OCI-LY1 (cell line): ENCODE results near the gene SCYL2.
"Not testable (repeated sequence)": the region's sequence is repeated elsewhere in the genome, so short reads cannot be mapped to it uniquely, and the experiment has no call there.

Experiments used
- H2AFZ ChIP-seq: fragments of 200-600 bp; sonication (generic), shearing (Covaris generic); 2 replicates; pipeline ENCODE4 v1.6.0; 2014; ENCODE audit warnings: antibody characterized with exemption, mild to moderate bottlenecking, low read length
- H3F3A ChIP-seq: fragments of 200-600 bp; sonication (generic), shearing (Covaris generic); 2 replicates; pipeline ENCODE4 v1.6.0; 2014; ENCODE audit warnings: mild to moderate bottlenecking, antibody characterized with exemption, low read length, moderate library complexity; ENCODE audit not compliant: insufficient read depth
- H3K27ac ChIP-seq: fragments of 200-600 bp; sonication (generic); 2 replicates; pipeline ENCODE4 v1.5.1; 2014; ENCODE audit warnings: low read length, mixed run types, mild to moderate bottlenecking, low read depth; ENCODE audit not compliant: poor library complexity, severe bottlenecking
- H3K27me3 ChIP-seq: fragments of 200-600 bp; sonication (generic); 2 replicates; pipeline ENCODE4 v1.6.0; 2014; ENCODE audit warnings: antibody characterized with exemption, mild to moderate bottlenecking, low read length, moderate library complexity; ENCODE audit not compliant: insufficient read depth
- H3K36me3 ChIP-seq: fragments of 200-600 bp; sonication (generic); 2 replicates; pipeline ENCODE4 v1.6.1; 2014; ENCODE audit warnings: mild to moderate bottlenecking, antibody characterized with exemption, low read length, moderate library complexity, mixed read lengths; ENCODE audit not compliant: insufficient read depth
- H3K4me1 ChIP-seq: fragments of 200-600 bp; sonication (generic); 2 replicates; pipeline ENCODE4 v1.5.1; 2014; ENCODE audit warnings: mild to moderate bottlenecking, low read length, moderate library complexity; ENCODE audit not compliant: insufficient read depth, severe bottlenecking
- H3K4me2 ChIP-seq: fragments of 200-600 bp; sonication (generic), shearing (Covaris generic); 2 replicates; pipeline ENCODE4 v1.6.1; 2014; ENCODE audit warnings: low read length
- H3K4me3 ChIP-seq: fragments of 200-600 bp; sonication (generic); 2 replicates; pipeline ENCODE4 v1.5.1; 2014; ENCODE audit warnings: low read length, low read depth, mild to moderate bottlenecking, mixed read lengths; ENCODE audit not compliant: poor library complexity, severe bottlenecking
- H3K79me2 ChIP-seq: fragments of 200-600 bp; shearing (Covaris generic); 2 replicates; pipeline ENCODE4 v1.6.1; 2016; ENCODE audit warnings: mixed run types, low read length, mixed read lengths; ENCODE audit not compliant: insufficient read depth
- H3K9ac ChIP-seq: fragments of 200-600 bp; sonication (generic), shearing (Covaris generic); 2 replicates; pipeline ENCODE4 v1.6.1; 2014; ENCODE audit warnings: mild to moderate bottlenecking, low read length, mixed read lengths
- H3K9me2 ChIP-seq: fragments of 200-600 bp; sonication (generic), shearing (Covaris generic); 2 replicates; pipeline ENCODE4 v1.6.1; 2014; ENCODE audit warnings: low read depth, mild to moderate bottlenecking, low read length, mixed read lengths
- H3K9me3 ChIP-seq: fragments of 200-600 bp; shearing (Covaris generic); 2 replicates; pipeline ENCODE4 v1.6.1; 2014; ENCODE audit warnings: low read length, mixed read lengths
- H4K20me1 ChIP-seq: fragments of 200-600 bp; sonication (generic), shearing (Covaris generic); 2 replicates; pipeline ENCODE4 v1.6.0; 2016; ENCODE audit warnings: mild to moderate bottlenecking, low read length; ENCODE audit not compliant: insufficient read depth
- EZH2 ChIP-seq: fragments of 200-600 bp; sonication (generic), shearing (Covaris generic); IDR thresholded peaks from 2 replicates; pipeline ENCODE4 v1.8.0; 2017; ENCODE audit warnings: borderline replicate concordance, mixed run types, mild to moderate bottlenecking, antibody characterized with exemption, low read length, moderate library complexity, mixed read lengths
- TF ChIP-seq, protein P1 (sequence below): fragments of 200-600 bp; sonication (generic), shearing (Covaris generic); IDR thresholded peaks from 2 replicates; pipeline ENCODE4 v1.5.1; 2017; ENCODE audit warnings: mild to moderate bottlenecking, antibody characterized with exemption, low read length, moderate library complexity, mixed read lengths

The SCYL2 gene

DNA sequence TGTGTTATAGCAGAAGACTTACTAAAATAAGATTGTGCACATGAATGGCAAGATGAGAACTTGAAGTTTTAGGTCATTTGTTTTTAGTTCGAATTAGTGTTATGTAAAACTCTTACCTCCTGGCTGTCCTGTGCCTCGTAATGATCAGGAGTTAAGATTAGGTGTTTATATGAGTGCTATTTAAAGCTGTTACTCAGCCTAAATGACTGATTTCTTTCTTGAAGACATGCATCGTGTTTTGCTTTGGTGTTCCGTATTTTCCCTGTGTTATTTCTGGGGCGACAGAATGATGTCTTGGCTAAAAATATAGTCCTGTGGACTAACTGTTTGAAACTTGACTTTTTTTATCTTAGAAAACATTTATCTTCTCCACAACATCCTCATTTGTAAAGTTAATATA, 22.1 kb downstream of the SCYL2 start:
- H4K20me1 ChIP-seq, result no peaks in the 10 kb centered on the region
- H3K4me2 ChIP-seq, result no peak overlapping the region
- no peak overlapping the region for H3K9ac ChIP-seq
- H2AFZ ChIP-seq, result no peak overlapping the region
- H3K79me2 ChIP-seq, result no peaks in the 10 kb centered on the region
- H3F3A ChIP-seq, result no peaks in the 10 kb centered on the region
- peaks cover 24% of the 10 kb centered on the region for H3K36me3 ChIP-seq
- H3K27me3 ChIP-seq, result no peaks in the 10 kb centered on the region
- H3K27ac ChIP-seq, result no peak overlapping the region
- TF ChIP-seq, protein P1, sequence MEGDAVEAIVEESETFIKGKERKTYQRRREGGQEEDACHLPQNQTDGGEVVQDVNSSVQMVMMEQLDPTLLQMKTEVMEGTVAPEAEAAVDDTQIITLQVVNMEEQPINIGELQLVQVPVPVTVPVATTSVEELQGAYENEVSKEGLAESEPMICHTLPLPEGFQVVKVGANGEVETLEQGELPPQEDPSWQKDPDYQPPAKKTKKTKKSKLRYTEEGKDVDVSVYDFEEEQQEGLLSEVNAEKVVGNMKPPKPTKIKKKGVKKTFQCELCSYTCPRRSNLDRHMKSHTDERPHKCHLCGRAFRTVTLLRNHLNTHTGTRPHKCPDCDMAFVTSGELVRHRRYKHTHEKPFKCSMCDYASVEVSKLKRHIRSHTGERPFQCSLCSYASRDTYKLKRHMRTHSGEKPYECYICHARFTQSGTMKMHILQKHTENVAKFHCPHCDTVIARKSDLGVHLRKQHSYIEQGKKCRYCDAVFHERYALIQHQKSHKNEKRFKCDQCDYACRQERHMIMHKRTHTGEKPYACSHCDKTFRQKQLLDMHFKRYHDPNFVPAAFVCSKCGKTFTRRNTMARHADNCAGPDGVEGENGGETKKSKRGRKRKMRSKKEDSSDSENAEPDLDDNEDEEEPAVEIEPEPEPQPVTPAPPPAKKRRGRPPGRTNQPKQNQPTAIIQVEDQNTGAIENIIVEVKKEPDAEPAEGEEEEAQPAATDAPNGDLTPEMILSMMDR, result no peak
- no peak for TF ChIP-seq EZH2
- no peaks in the 10 kb centered on the region for H3K9me3 ChIP-seq
- no peak overlapping the region for H3K4me3 ChIP-seq
- H3K9me2 ChIP-seq, result no peaks in the 10 kb centered on the region
- no peaks in the 10 kb centered on the region for H3K4me1 ChIP-seq

DNA sequence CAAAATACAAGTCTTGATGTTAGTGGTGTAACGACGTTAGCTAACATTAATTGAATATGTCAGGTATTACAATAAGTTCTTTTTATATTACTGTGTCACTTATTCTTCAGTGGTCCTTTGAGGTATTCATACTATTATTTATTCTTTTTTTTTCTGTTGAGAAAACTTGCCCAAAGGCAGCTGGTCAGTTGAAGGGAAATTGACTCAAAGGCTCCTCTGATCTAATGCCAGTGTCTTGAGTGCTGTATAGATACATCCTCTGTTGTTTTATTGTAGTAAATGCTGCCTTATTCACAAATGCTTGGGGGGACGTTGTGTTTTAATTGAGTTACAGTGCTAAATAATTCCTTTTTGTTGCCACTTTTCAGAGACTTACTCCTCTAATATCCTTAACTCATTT, 23.0 kb downstream of the SCYL2 start:
- no peak overlapping the region for H3K9ac ChIP-seq
- no peaks in the 10 kb centered on the region for H3K9me3 ChIP-seq
- H3K27ac ChIP-seq, result no peak overlapping the region
- H3K27me3 ChIP-seq, result no peaks in the 10 kb centered on the region
- no peak overlapping the region for H3K4me3 ChIP-seq
- no peaks in the 10 kb centered on the region for H4K20me1 ChIP-seq
- H3K36me3 ChIP-seq, result peaks cover 23% of the 10 kb centered on the region
- no peaks in the 10 kb centered on the region for H3K9me2 ChIP-seq
- no peaks in the 10 kb centered on the region for H3K4me1 ChIP-seq
- no peak for TF ChIP-seq EZH2
- TF ChIP-seq, protein P1, result no peak
- no peaks in the 10 kb centered on the region for H3K79me2 ChIP-seq
- no peaks in the 10 kb centered on the region for H3F3A ChIP-seq
- H2AFZ ChIP-seq, result no peak overlapping the region
- H3K4me2 ChIP-seq, result no peak overlapping the region

DNA sequence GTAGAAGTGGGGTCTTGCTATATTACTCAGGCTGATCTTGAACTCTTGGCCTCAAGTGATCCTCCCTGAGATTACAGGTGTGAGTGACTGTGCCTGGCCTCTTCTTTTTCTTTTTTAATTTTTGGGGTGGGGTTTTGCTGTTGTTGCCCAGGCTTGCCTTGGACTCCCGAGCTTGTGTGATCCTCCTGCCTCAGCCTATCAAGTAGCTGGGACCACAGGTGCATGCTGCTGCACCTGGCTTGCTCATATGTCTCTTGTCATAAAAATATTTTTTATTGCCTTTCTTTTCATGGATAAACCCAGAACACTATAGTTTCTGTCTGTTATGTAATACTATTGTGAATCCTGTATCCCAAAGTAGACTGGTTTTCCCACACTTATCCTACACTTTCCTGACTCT, 26.0 kb downstream of the SCYL2 start:
- H3K27me3 ChIP-seq, result no peaks in the 10 kb centered on the region
- no peaks in the 10 kb centered on the region for H3K4me1 ChIP-seq
- H3K9ac ChIP-seq, result no peak overlapping the region
- no peak overlapping the region for H3K4me2 ChIP-seq
- H3K79me2 ChIP-seq, result no peaks in the 10 kb centered on the region
- H3K9me3 ChIP-seq, result no peaks in the 10 kb centered on the region
- no peaks in the 10 kb centered on the region for H3F3A ChIP-seq
- no peak overlapping the region for H3K4me3 ChIP-seq
- no peak overlapping the region for H2AFZ ChIP-seq
- no peaks in the 10 kb centered on the region for H3K9me2 ChIP-seq
- TF ChIP-seq, protein P1, result no peak
- no peaks in the 10 kb centered on the region for H4K20me1 ChIP-seq
- peaks cover 19% of the 10 kb centered on the region; the same call in 1 of the 2 replicates for H3K36me3 ChIP-seq
- H3K27ac ChIP-seq, result no peak overlapping the region

DNA sequence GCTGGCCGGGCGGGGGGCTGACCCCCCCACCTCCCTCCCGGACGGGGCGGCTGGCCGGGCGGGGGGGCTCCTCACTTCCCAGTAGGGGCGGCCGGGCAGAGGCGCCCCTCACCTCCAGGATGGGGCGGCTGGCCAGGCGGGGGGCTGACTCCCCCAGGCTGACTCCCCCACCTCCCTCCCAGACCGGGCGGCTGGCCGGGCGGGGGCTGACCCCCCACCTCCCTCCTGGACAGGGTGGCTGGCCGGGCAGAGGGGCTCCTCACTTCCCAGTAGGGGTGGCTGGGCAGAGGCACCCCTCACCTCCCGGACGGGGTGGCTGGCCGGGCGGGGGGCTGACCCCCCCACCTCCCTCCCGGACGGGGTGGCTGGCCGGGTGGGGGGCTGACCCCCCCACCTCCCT, 27.4 kb downstream of the SCYL2 start:
- not testable (repeated sequence) for H3K9ac ChIP-seq, H3K27me3 ChIP-seq, H3K4me3 ChIP-seq, H2AFZ ChIP-seq, H3F3A ChIP-seq, H3K79me2 ChIP-seq, H4K20me1 ChIP-seq, H3K4me2 ChIP-seq, H3K27ac ChIP-seq, H3K9me2 ChIP-seq, H3K9me3 ChIP-seq, H3K4me1 ChIP-seq
- H3K36me3 ChIP-seq, result peaks cover 23% of the 10 kb centered on the region
